Fibroblast of the aortic adventitia (primary cell): ENCODE results near the gene UBE2L3. TPM values are rescaled to one million over a fixed set of nuclear protein-coding genes. Genes with fewer than 3 reads are reported as not detected.
"Not testable (repeated sequence)": the region's sequence is repeated elsewhere in the genome, so short reads cannot be mapped to it uniquely, and the experiment has no call there.

ENCODE experiments used
- DNase-seq: peaks from one replicate; pipeline ENCODE4 v3.0.0-alpha.2; 2010; ENCODE audit warnings: low read depth
- H3K4me3 ChIP-seq: 2 replicates; pipeline ENCODE4 v1.5.1; 2011; ENCODE audit warnings: low read depth, mild to moderate bottlenecking, control low read depth, low read length, moderate library complexity
- CTCF ChIP-seq: IDR thresholded peaks from 2 replicates; pipeline ENCODE4 v1.5.1; 2011; ENCODE audit warnings: mild to moderate bottlenecking, low read length, control low read depth, inconsistent platforms; ENCODE audit not compliant: insufficient read depth
- total RNA-seq: library from RNA; depleted of rRNA; stranded (reverse); fragments of >200 nt; gene quantifications from 2 replicates; pipeline ENCODE4 v1.2.3, GENCODE V29; 2012; ENCODE audit warnings: low replicate concordance

Gene UBE2L3
- total RNA-seq, 1 donor: 59.7 TPM

GRCh38 chr22:21573293-21573734, 5.8 kb downstream of the UBE2L3 start:
- no peak overlapping the region for H3K4me3 ChIP-seq
- no peak for TF ChIP-seq CTCF
- DNase-seq: no peak

GRCh38 chr22:21573750-21574494, 6.4 kb downstream of the UBE2L3 start:
- DNase-seq: no peak
- H3K4me3 ChIP-seq: no peak overlapping the region
- TF ChIP-seq CTCF: no peak

GRCh38 chr22:21579474-21579851, 11.9 kb downstream of the UBE2L3 start:
- H3K4me3 ChIP-seq: no peak overlapping the region
- no peak for DNase-seq
- no peak for TF ChIP-seq CTCF

- not testable (repeated sequence) for H3K4me3 ChIP-seq, DNase-seq
These were observed 13.1 kb downstream of the UBE2L3 start for GRCh38 chr22:21580623-21581007.

GRCh38 chr22:21581009-21581713, 13.6 kb downstream of the UBE2L3 start:
- DNase-seq, H3K4me3 ChIP-seq: not testable (repeated sequence)

- no peak for TF ChIP-seq CTCF
- no peak overlapping the region for H3K4me3 ChIP-seq
- no peak for DNase-seq
These were observed 15.6 kb downstream of the UBE2L3 start for GRCh38 chr22:21582801-21583740.

GRCh38 chr22:21585389-21585788, 17.9 kb downstream of the UBE2L3 start:
- no peak overlapping the region for H3K4me3 ChIP-seq
- no peak for TF ChIP-seq CTCF

More at GRCh38 chr22:21585389-21585788, 17.9 kb downstream of the UBE2L3 start:
- DNase-seq: no peak
